K562 (cell line): ENCODE results near the gene ANO2. TPM values are rescaled to one million over a fixed set of nuclear protein-coding genes. Genes with fewer than 3 reads are reported as not detected.
A peak's percentile ranks its signal among the peaks of the same experiment; 100 is the strongest.

Source experiments
- BHLHE40 ChIP-seq: IDR thresholded peaks from 2 replicates; pipeline ENCODE4 v1.6.1; 2011; ENCODE audit warnings: low read length, improper control_type of control experiment
- BRD4 ChIP-seq: fragments of 200-600 bp; sonication (generic); IDR thresholded peaks from 2 replicates; pipeline ENCODE4 v1.6.1; 2017; ENCODE audit warnings: inconsistent platforms
- CBFA2T2 ChIP-seq: fragments of 450-650 bp; conservative IDR thresholded peaks from 2 replicates; pipeline ENCODE4 v1.6.1; 2017; ENCODE audit warnings: mild to moderate bottlenecking
- CBFA2T3 ChIP-seq: fragments of 450-650 bp; IDR thresholded peaks from 2 replicates; pipeline ENCODE4 v1.6.1; 2017
- CC2D1A ChIP-seq: fragments of 450-650 bp; IDR thresholded peaks from 2 replicates; pipeline ENCODE4 v1.6.1; 2017; ENCODE audit warnings: mild to moderate bottlenecking
- FOSL1 ChIP-seq: fragments of 200-800 bp; sonication (Bioruptor generic); conservative IDR thresholded peaks from 2 replicates; pipeline ENCODE4 v1.6.1; 2016; ENCODE audit warnings: missing genetic modification characterization, missing compliant biosample characterization
- L3MBTL2 ChIP-seq: fragments of 450-650 bp; IDR thresholded peaks from 2 replicates; pipeline ENCODE4 v1.6.1; 2016; ENCODE audit warnings: mild to moderate bottlenecking, moderate library complexity
- NFIC ChIP-seq: fragments of 450-650 bp; IDR thresholded peaks from 2 replicates; pipeline ENCODE4 v1.6.1; 2017; ENCODE audit warnings: mild to moderate bottlenecking, inconsistent platforms
- PML ChIP-seq: IDR thresholded peaks from 2 replicates; pipeline ENCODE4 v1.6.1; 2012; ENCODE audit warnings: low read length, inconsistent platforms
- RBM34 ChIP-seq: fragments of 200-400 bp; formaldehyde crosslinking; IDR thresholded peaks from 2 replicates; pipeline ENCODE4 v1.6.1; 2018; ENCODE audit warnings: low read length, borderline replicate concordance; ENCODE audit not compliant: insufficient read depth
- RCOR1 ChIP-seq, 2 experiments: IDR thresholded peaks; 2 replicates each; pipeline ENCODE4 v1.6.1; 2012; ENCODE audit warnings: low read depth in 2 of 2, low read length in 2 of 2, borderline replicate concordance in 1 of 2, improper control_type of control experiment in 1 of 2
- TBL1XR1 ChIP-seq, 2 experiments: IDR thresholded peaks; 2 replicates each; pipeline ENCODE4 v1.6.1; 2012; ENCODE audit warnings: improper control_type of control experiment in 2 of 2, low read length in 2 of 2, mild to moderate bottlenecking in 1 of 2
- TFAM ChIP-seq: fragments of 250-450 bp; sonication (Bioruptor Pico); conservative IDR thresholded peaks from 2 replicates; pipeline ENCODE4 v1.5.0; 2021; ENCODE audit warnings: mild to moderate bottlenecking, moderate library complexity
- XRCC3 ChIP-seq: fragments of 450-650 bp; IDR thresholded peaks from 2 replicates; pipeline ENCODE4 v1.6.1; 2017; ENCODE audit warnings: mild to moderate bottlenecking, moderate library complexity
- ZNF140 ChIP-seq: fragments of 250-450 bp; sonication (Bioruptor Pico); IDR thresholded peaks from 2 replicates; pipeline ENCODE4 v1.8.0; 2021; ENCODE audit warnings: moderate library complexity, mild to moderate bottlenecking, inconsistent platforms
- ZNF253 ChIP-seq: fragments of 250-450 bp; sonication (Bioruptor Pico); conservative IDR thresholded peaks from 2 replicates; pipeline ENCODE4 v1.6.1; 2021; ENCODE audit warnings: mild to moderate bottlenecking
- polyA plus RNA-seq, 8 experiments: library from polyadenylated mRNA; depleted of rRNA in 4 of 8; stranded (reverse) in 5 of 8; unstranded in 3 of 8; fragments of >200 nt; fragmentation: Nextera tagmentation in 2 of 8; fragmentation: Illumina TruSeq in 1 of 8; extraction: Ambion mirVana in 2 of 8; extraction: Trizol in 1 of 8; gene quantifications; 2 replicates each; pipeline versions ENCODE4 v1.2.1 to v1.2.3, GENCODE V29; 2011 to 2014; ENCODE audit warnings: inconsistent platforms in 1 of 8, missing spikeins in 1 of 8
- total RNA-seq, 7 experiments: library from RNA; depleted of rRNA in 6 of 7; stranded (reverse); fragments of >200 nt in 6 of 7; fragmentation: Illumina TruSeq in 2 of 7; extraction: Trizol in 2 of 7; gene quantifications; 2 replicates each; pipeline versions ENCODE4 v1.2.1 to v1.2.3, GENCODE V29; 2011 to 2021; ENCODE audit warnings: low replicate concordance in 1 of 7
- TF ChIP-seq, protein P1 (sequence below): fragments of 250-450 bp; sonication (Bioruptor Pico); IDR thresholded peaks from 2 replicates; pipeline ENCODE4 v1.8.0; 2021; ENCODE audit warnings: borderline replicate concordance, mild to moderate bottlenecking, moderate library complexity; ENCODE audit not compliant: poor library complexity, severe bottlenecking

ANO2 gene
- total and polyA plus RNA-seq, 9 of the 15 experiments (the other 6 are each of a cell fraction or from before 2014, with no cell fraction given) = 0.64 TPM; not detected in 8

DNA sequence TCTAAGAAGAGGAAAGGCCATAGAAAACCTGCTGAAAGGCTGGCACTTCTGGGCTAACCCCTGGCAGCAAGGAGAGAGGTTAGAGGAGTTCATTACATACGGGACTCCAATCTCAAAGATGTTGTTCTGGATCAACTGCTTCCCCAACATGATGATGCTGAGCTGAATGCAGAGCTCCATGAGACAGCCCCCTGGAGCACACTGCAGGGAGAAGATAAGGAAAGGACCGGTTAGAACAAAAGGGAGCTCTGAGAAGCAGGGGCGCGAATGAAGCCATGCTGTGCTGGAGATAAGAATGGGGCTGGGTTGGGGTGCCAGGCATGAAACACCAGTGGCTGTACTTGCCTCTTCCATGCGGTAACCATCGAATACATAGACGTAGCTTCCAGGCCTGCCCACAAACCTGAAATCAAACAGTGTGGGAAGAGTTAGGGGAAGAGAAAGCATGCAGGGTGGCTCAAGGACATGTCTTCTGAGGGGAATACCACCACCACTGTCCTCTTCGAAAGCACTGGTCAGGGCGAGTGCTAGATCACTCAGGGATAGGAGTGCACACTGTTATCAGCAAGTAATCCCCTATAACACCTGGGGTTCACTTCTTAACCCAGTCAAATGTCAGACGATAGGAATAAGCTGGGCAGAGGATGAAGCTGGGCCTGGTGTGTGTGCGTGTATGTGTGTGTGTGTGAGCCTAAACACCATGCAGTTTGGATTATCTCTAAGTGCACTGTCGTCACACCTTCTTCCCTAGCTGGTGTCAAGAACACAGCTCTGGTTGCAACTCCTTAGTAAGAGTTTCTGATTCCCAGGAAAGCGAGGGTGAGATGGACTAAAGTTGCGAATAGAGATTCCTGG lies 332.3 kb downstream of the ANO2 start (continued):
- peak; percentile 81 for TF ChIP-seq NFIC
- peak; percentile 48; the same call in 1 of the 2 replicates for TF ChIP-seq PML
- TF ChIP-seq, protein P1, sequence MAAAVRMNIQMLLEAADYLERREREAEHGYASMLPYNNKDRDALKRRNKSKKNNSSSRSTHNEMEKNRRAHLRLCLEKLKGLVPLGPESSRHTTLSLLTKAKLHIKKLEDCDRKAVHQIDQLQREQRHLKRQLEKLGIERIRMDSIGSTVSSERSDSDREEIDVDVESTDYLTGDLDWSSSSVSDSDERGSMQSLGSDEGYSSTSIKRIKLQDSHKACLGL (CRISPR knock-in tag) = no peak
- peak; percentile 36; the same call in 1 of the 2 replicates for TF ChIP-seq BHLHE40
- peak; percentile 43; the same call in 1 of the 2 replicates for TF ChIP-seq FOSL1
- TF ChIP-seq RBM34 = no peak
- peak; percentile 63 for TF ChIP-seq L3MBTL2
- no peak for TF ChIP-seq BRD4
- TF ChIP-seq ZNF140 = no peak
- TF ChIP-seq ZNF253 (CRISPR knock-in tag) = no peak
- no peak for TF ChIP-seq TFAM (CRISPR knock-in tag)
- TF ChIP-seq RCOR1 (IDR thresholded peaks at IDR 0.05; ENCODE audit: borderline replicate concordance in 1 of 2, low read depth in 2 of 2, low read length in 2 of 2) = peak in 1 of 2 experiments; percentile 63; a peak in 1 of 4 replicates
- TF ChIP-seq TBL1XR1 (IDR thresholded peaks at IDR 0.05; ENCODE audit: low read length in 2 of 2) = no peak
- peak; percentile 91 for TF ChIP-seq CBFA2T2
- TF ChIP-seq XRCC3 = no peak
- peak; percentile 51; the same call in 1 of the 2 replicates for TF ChIP-seq CC2D1A
- peak; percentile 95 for TF ChIP-seq CBFA2T3
